ENCODE measurements around the gene ARSG. TPM values are rescaled to one million over a fixed set of nuclear protein-coding genes. Genes with fewer than 3 reads are reported as not detected.

ARSG gene
- total and polyA plus RNA-seq, 2 experiments from 2014 or later: 1.7 to 5.1 TPM

DNA sequence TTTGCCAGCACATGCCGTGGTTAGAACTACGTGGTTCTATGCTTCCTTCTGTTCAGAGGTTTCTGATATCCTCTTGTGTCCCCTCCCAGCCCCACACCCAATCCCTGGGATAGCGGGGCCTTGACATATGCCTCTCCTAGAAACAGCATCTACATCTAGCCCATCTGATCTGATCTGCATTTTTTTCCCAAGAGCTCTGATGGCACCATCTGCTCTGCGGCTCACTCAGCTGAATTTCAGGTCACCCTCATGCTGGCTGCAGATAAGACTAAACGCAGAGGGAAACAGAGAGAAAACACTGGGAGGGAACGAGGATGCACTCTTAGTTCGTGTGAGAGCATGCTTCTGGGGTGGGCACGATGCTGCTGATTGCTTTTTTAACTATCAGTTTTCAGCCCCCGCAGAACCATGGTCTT is 155.3 kb downstream of the ARSG start:
- no peak overlapping the region for H3K27ac Mint-ChIP-seq
- no peaks in the 10 kb centered on the region for H4K20me1 ChIP-seq (replicated peaks; ENCODE audit: insufficient read depth)

More for the DNA sequence above, 155.3 kb downstream of the ARSG start:
- H3K4me3 Mint-ChIP-seq: no peak overlapping the region
- H3K9me2 ChIP-seq (ENCODE audit: insufficient read depth): no peaks in the 10 kb centered on the region
- H3K27ac ChIP-seq (ENCODE audit: low read depth): no peak overlapping the region
- H3K4me1 ChIP-seq (ENCODE audit: insufficient read depth): no peaks in the 10 kb centered on the region
- no peaks in the 10 kb centered on the region for H3K79me2 ChIP-seq (replicated peaks; ENCODE audit: insufficient read depth)
- H3K36me3 Mint-ChIP-seq (ENCODE audit: low read depth): peaks cover 15% of the 10 kb centered on the region
- DNase-seq (ENCODE audit: low spot score) (no peak), ATAC-seq (no peak)
- peaks cover under 1% of the 10 kb centered on the region; the same call in 1 of the 3 replicates for H3K4me1 Mint-ChIP-seq
- TF ChIP-seq, protein P1, sequence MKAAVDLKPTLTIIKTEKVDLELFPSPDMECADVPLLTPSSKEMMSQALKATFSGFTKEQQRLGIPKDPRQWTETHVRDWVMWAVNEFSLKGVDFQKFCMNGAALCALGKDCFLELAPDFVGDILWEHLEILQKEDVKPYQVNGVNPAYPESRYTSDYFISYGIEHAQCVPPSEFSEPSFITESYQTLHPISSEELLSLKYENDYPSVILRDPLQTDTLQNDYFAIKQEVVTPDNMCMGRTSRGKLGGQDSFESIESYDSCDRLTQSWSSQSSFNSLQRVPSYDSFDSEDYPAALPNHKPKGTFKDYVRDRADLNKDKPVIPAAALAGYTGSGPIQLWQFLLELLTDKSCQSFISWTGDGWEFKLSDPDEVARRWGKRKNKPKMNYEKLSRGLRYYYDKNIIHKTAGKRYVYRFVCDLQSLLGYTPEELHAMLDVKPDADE (IDR thresholded peaks at IDR 0.05): no peak
- TF ChIP-seq JUNB (IDR thresholded peaks at IDR 0.05; ENCODE audit: unreplicated experiment) (no peak), ZNF114 (CRISPR knock-in tag; IDR thresholded peaks at IDR 0.05) (no peak), CREB1 (CRISPR knock-in tag; IDR thresholded peaks at IDR 0.05; ENCODE audit: low read depth) (no peak), NANOG (IDR thresholded peaks at IDR 0.05; ENCODE audit: borderline replicate concordance) (no peak), ZNF331 (CRISPR knock-in tag; IDR thresholded peaks at IDR 0.05; ENCODE audit: low read depth) (no peak), STAT1 (IDR thresholded peaks at IDR 0.05; ENCODE audit: unreplicated experiment) (no peak), POLR2AphosphoS5 (IDR thresholded peaks at IDR 0.05; ENCODE audit: low read depth) (no peak), EZH2 (IDR thresholded peaks at IDR 0.05; ENCODE audit: low read depth, unreplicated experiment) (no peak), EZH2phosphoT487 (IDR thresholded peaks at IDR 0.05; ENCODE audit: unreplicated experiment) (no peak)
- TF ChIP-seq, protein P2, sequence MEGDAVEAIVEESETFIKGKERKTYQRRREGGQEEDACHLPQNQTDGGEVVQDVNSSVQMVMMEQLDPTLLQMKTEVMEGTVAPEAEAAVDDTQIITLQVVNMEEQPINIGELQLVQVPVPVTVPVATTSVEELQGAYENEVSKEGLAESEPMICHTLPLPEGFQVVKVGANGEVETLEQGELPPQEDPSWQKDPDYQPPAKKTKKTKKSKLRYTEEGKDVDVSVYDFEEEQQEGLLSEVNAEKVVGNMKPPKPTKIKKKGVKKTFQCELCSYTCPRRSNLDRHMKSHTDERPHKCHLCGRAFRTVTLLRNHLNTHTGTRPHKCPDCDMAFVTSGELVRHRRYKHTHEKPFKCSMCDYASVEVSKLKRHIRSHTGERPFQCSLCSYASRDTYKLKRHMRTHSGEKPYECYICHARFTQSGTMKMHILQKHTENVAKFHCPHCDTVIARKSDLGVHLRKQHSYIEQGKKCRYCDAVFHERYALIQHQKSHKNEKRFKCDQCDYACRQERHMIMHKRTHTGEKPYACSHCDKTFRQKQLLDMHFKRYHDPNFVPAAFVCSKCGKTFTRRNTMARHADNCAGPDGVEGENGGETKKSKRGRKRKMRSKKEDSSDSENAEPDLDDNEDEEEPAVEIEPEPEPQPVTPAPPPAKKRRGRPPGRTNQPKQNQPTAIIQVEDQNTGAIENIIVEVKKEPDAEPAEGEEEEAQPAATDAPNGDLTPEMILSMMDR (conservative IDR thresholded peaks at IDR 0.05; ENCODE audit: low read depth in 2 of 2): no peak
- TF ChIP-seq, protein P3, sequence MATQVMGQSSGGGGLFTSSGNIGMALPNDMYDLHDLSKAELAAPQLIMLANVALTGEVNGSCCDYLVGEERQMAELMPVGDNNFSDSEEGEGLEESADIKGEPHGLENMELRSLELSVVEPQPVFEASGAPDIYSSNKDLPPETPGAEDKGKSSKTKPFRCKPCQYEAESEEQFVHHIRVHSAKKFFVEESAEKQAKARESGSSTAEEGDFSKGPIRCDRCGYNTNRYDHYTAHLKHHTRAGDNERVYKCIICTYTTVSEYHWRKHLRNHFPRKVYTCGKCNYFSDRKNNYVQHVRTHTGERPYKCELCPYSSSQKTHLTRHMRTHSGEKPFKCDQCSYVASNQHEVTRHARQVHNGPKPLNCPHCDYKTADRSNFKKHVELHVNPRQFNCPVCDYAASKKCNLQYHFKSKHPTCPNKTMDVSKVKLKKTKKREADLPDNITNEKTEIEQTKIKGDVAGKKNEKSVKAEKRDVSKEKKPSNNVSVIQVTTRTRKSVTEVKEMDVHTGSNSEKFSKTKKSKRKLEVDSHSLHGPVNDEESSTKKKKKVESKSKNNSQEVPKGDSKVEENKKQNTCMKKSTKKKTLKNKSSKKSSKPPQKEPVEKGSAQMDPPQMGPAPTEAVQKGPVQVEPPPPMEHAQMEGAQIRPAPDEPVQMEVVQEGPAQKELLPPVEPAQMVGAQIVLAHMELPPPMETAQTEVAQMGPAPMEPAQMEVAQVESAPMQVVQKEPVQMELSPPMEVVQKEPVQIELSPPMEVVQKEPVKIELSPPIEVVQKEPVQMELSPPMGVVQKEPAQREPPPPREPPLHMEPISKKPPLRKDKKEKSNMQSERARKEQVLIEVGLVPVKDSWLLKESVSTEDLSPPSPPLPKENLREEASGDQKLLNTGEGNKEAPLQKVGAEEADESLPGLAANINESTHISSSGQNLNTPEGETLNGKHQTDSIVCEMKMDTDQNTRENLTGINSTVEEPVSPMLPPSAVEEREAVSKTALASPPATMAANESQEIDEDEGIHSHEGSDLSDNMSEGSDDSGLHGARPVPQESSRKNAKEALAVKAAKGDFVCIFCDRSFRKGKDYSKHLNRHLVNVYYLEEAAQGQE (IDR thresholded peaks at IDR 0.05; ENCODE audit: unreplicated experiment): no peak
- TF ChIP-seq, protein P4, sequence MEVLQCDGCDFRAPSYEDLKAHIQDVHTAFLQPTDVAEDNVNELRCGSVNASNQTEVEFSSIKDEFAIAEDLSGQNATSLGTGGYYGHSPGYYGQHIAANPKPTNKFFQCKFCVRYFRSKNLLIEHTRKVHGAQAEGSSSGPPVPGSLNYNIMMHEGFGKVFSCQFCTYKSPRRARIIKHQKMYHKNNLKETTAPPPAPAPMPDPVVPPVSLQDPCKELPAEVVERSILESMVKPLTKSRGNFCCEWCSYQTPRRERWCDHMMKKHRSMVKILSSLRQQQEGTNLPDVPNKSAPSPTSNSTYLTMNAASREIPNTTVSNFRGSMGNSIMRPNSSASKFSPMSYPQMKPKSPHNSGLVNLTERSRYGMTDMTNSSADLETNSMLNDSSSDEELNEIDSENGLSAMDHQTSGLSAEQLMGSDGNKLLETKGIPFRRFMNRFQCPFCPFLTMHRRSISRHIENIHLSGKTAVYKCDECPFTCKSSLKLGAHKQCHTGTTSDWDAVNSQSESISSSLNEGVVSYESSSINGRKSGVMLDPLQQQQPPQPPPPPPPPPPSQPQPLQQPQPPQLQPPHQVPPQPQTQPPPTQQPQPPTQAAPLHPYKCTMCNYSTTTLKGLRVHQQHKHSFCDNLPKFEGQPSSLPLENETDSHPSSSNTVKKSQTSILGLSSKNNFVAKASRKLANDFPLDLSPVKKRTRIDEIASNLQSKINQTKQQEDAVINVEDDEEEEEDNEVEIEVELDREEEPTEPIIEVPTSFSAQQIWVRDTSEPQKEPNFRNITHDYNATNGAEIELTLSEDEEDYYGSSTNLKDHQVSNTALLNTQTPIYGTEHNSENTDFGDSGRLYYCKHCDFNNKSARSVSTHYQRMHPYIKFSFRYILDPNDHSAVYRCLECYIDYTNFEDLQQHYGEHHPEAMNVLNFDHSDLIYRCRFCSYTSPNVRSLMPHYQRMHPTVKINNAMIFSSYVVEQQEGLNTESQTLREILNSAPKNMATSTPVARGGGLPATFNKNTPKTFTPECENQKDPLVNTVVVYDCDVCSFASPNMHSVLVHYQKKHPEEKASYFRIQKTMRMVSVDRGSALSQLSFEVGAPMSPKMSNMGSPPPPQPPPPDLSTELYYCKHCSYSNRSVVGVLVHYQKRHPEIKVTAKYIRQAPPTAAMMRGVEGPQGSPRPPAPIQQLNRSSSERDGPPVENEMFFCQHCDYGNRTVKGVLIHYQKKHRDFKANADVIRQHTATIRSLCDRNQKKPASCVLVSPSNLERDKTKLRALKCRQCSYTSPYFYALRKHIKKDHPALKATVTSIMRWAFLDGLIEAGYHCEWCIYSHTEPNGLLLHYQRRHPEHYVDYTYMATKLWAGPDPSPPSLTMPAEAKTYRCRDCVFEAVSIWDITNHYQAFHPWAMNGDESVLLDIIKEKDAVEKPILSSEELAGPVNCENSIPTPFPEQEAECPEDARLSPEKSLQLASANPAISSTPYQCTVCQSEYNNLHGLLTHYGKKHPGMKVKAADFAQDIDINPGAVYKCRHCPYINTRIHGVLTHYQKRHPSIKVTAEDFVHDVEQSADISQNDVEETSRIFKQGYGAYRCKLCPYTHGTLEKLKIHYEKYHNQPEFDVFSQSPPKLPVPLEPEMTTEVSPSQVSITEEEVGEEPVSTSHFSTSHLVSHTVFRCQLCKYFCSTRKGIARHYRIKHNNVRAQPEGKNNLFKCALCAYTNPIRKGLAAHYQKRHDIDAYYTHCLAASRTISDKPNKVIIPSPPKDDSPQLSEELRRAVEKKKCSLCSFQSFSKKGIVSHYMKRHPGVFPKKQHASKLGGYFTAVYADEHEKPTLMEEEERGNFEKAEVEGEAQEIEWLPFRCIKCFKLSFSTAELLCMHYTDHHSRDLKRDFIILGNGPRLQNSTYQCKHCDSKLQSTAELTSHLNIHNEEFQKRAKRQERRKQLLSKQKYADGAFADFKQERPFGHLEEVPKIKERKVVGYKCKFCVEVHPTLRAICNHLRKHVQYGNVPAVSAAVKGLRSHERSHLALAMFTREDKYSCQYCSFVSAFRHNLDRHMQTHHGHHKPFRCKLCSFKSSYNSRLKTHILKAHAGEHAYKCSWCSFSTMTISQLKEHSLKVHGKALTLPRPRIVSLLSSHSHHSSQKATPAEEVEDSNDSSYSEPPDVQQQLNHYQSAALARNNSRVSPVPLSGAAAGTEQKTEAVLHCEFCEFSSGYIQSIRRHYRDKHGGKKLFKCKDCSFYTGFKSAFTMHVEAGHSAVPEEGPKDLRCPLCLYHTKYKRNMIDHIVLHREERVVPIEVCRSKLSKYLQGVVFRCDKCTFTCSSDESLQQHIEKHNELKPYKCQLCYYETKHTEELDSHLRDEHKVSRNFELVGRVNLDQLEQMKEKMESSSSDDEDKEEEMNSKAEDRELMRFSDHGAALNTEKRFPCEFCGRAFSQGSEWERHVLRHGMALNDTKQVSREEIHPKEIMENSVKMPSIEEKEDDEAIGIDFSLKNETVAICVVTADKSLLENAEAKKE (CRISPR knock-in tag; IDR thresholded peaks at IDR 0.05): no peak
- H3F3A ChIP-seq (replicated peaks; ENCODE audit: low read depth): no peaks in the 10 kb centered on the region
- no peak overlapping the region for H3K4me3 ChIP-seq
- peaks cover under 1% of the 10 kb centered on the region; the same call in 1 of the 2 replicates for H3K36me3 ChIP-seq (ENCODE audit: insufficient read depth)
- peaks cover 2% of the 10 kb centered on the region for H3K27me3 Mint-ChIP-seq (ENCODE audit: insufficient read depth, low read depth, poor library complexity)
- H3K27me3 ChIP-seq (ENCODE audit: insufficient read depth): no peaks in the 10 kb centered on the region
- H3K9me3 Mint-ChIP-seq: no peaks in the 10 kb centered on the region
- H2AFZ ChIP-seq: no peak overlapping the region
- H3K4me2 ChIP-seq: no peak overlapping the region
